ENCODE measurements around the gene ANKRD40CL. TPM values are rescaled to one million over a fixed set of nuclear protein-coding genes. Genes with fewer than 3 reads are reported as not detected.

Gene ANKRD40CL
- total RNA-seq, 1 experiment from 2014 or later, result not detected

- peaks cover 5% of the 10 kb centered on the region; the same call in 1 of the 2 replicates for H3K4me1 Mint-ChIP-seq
- ChIA-PET POLR2A (interaction anchor here (0.5 kb wide), 1 partner anchor 20 kb away, joined by 4 read pairs; no protein-coding TSS in a partner anchor), CTCF (interaction anchor here (0.6 to 1.8 kb wide), 5 partner anchors 9 to 78 kb away, joined by 3 to 15 read pairs (median 4); partner anchors contain the start of gene WFIKKN2)
- H3K9me3 Mint-ChIP-seq, result no peaks in the 10 kb centered on the region
- H3K36me3 Mint-ChIP-seq, result no peaks in the 10 kb centered on the region
- DNase-seq (ENCODE audit: low spot score) (no peak), ATAC-seq (peak; percentile 70)
- no peak overlapping the region for H3K27ac Mint-ChIP-seq
- H3K27me3 Mint-ChIP-seq (ENCODE audit: low read depth), result no peaks in the 10 kb centered on the region
- TF ChIP-seq HMGA2 (CRISPR knock-in tag; IDR thresholded peaks at IDR 0.05), result no peak
- no peak for TF ChIP-seq TP53 (CRISPR knock-in tag; IDR thresholded peaks at IDR 0.05)
- no peak for TF ChIP-seq ZNF512 (CRISPR knock-in tag; IDR thresholded peaks at IDR 0.05; ENCODE audit: borderline replicate concordance)
- TF ChIP-seq CDX4 (CRISPR knock-in tag; IDR thresholded peaks at IDR 0.05; ENCODE audit: borderline replicate concordance), result no peak
- no peak for TF ChIP-seq GTF2I (CRISPR knock-in tag; conservative IDR thresholded peaks at IDR 0.05)
- TF ChIP-seq NR2C2 (CRISPR knock-in tag; IDR thresholded peaks at IDR 0.05), result no peak
- no peak for TF ChIP-seq JAZF1 (CRISPR knock-in tag; IDR thresholded peaks at IDR 0.05)
- no peak for TF ChIP-seq ZNF281 (CRISPR knock-in tag; IDR thresholded peaks at IDR 0.05)
- no peak overlapping the region for H3K4me3 Mint-ChIP-seq
These were observed 7.0 kb upstream of the ANKRD40CL start for GRCh38 chr17:50774225-50774803.

- no peaks in the 10 kb centered on the region for H3K9me3 Mint-ChIP-seq
- ChIA-PET CTCF (interaction anchor here (0.6 to 3.5 kb wide), 2 partner anchors 11 to 70 kb away, joined by 3 to 17 read pairs; no protein-coding TSS in a partner anchor), POLR2A (no interaction called here)
- TF ChIP-seq SOX15 (CRISPR knock-in tag; IDR thresholded peaks at IDR 0.05), result no peak
- no peak for TF ChIP-seq NR3C1 (CRISPR knock-in tag; conservative IDR thresholded peaks at IDR 0.05; ENCODE audit: low read depth)
- TF ChIP-seq GABPB1 (CRISPR knock-in tag; IDR thresholded peaks at IDR 0.05), result no peak
- TF ChIP-seq CBFB (CRISPR knock-in tag; IDR thresholded peaks at IDR 0.05; ENCODE audit: low read depth), result no peak
- TF ChIP-seq HMGXB4 (CRISPR knock-in tag; IDR thresholded peaks at IDR 0.05), result no peak
- no peak for TF ChIP-seq ZNF138 (CRISPR knock-in tag; conservative IDR thresholded peaks at IDR 0.05)
- no peak for TF ChIP-seq FOXP1 (CRISPR knock-in tag; IDR thresholded peaks at IDR 0.05; ENCODE audit: borderline replicate concordance)
- TF ChIP-seq ZNF232 (CRISPR knock-in tag; IDR thresholded peaks at IDR 0.05), result no peak
- no peak for TF ChIP-seq TCF7 (CRISPR knock-in tag; IDR thresholded peaks at IDR 0.05; ENCODE audit: low read depth)
- no peak for TF ChIP-seq CREM (CRISPR knock-in tag; IDR thresholded peaks at IDR 0.05)
- no peak for TF ChIP-seq TP53 (CRISPR knock-in tag; IDR thresholded peaks at IDR 0.05)
- TF ChIP-seq ELF4 (CRISPR knock-in tag; IDR thresholded peaks at IDR 0.05; ENCODE audit: low read depth), result no peak
- TF ChIP-seq SMAD3 (CRISPR knock-in tag; IDR thresholded peaks at IDR 0.05; ENCODE audit: borderline replicate concordance), result no peak
- H3K36me3 Mint-ChIP-seq, result no peaks in the 10 kb centered on the region
- no peak overlapping the region for H3K27ac Mint-ChIP-seq
- peaks cover 5% of the 10 kb centered on the region; the same call in 1 of the 2 replicates for H3K4me1 Mint-ChIP-seq
- no peaks in the 10 kb centered on the region for H3K27me3 Mint-ChIP-seq (ENCODE audit: low read depth)
- DNase-seq (ENCODE audit: low spot score), result no peak
- no peak for ATAC-seq
- no peak overlapping the region for H3K4me3 Mint-ChIP-seq
These were observed 4.9 kb upstream of the ANKRD40CL start for GRCh38 chr17:50771991-50772785.
